DMS153 (cell line): ENCODE data around the gene PSMB3.
A peak's percentile ranks its signal among the peaks of the same experiment; 100 is the strongest.
"Not testable (repeated sequence)": the region's sequence is repeated elsewhere in the genome, so short reads cannot be mapped to it uniquely, and the experiment has no call there.

Experiments used
- DNase-seq: peaks from one replicate; lab custom pipeline; 2025; lab: John Stamatoyannopoulos, UW

PSMB3 gene

DNA sequence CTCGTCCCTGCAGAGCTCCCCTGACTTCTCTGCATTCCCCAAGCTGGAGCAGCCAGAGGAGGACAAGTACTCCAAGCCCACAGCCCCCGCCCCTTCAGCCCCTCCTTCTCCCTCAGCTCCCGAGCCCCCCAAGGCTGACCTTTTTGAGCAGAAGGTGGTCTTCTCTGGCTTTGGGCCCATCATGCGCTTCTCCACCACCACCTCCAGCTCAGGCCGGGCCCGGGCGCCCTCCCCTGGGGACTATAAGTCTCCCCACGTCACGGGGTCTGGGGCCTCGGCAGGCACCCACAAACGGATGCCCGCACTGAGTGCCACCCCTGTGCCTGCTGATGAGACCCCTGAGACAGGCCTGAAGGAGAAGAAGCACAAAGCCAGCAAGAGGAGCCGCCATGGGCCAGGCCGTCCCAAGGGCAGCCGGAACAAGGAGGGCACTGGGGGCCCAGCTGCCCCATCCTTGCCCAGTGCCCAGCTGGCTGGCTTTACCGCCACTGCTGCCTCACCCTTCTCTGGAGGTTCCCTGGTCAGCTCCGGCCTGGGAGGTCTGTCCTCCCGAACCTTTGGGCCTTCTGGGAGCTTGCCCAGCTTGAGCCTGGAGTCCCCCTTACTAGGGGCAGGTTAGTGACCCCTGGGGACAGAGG lies 36.1 kb upstream of the PSMB3 start:
- DNase-seq = no peak

DNA sequence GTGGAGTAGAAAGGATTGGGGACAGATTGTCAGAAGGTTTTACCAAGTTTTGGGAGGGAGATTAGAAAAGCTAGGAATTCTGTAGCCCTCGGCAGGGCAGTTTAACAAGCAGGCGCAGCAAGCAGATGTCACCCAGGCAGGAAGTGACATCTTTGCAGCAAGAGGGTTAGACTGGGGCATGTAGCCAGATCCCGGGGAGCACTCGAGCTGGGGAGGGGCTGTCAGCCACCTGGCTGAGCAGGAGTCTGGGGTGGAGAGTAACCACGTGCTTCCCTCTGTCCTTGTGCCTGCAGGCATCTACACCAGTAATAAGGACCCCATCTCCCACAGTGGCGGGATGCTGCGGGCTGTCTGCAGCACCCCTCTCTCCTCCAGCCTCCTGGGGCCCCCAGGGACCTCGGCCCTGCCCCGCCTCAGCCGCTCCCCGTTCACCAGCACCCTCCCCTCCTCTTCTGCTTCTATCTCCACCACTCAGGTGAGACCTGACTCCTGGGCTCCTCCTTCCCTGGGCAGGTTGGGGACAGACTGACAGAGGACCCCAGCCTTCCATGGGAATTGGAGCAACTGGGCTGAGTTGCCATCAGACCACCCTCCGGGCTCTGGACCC lies 35.3 kb upstream of the PSMB3 start:
- DNase-seq = no peak

DNA sequence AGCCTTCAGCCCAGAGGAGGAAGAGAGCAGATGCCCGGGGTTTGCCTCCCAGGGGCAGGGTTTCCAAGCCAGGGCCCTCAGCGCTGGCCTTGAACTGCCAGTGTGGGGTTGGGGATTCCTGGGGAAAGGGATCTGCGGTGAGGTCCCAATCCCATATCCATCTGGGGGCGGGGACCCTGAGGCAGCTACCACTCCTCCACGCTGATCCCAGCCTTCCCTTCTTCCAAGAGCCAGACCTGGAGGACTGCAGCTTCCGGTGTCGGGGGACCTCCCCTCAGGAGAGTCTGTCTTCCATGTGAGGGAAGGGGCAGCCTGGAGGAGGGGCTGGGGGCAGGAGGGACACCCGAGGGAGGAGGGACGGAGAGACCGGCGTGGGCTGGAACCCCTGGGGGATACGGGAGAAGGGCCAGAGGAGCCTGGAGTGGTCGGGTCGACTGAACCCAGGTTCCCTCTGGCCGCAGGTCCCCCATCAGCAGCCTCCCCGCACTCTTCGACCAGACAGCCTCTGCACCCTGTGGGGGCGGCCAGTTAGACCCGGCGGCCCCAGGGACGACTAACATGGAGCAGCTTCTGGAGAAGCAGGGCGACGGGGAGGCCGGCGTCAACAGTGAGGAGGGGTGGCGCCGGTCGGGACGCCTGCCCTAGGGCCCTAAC lies 33.1 kb upstream of the PSMB3 start:
- no peak for DNase-seq

- no peak for DNase-seq
Measured at GRCh38 chr17:38719943-38720641, 32.4 kb upstream of the PSMB3 start.

- no peak for DNase-seq
Measured at GRCh38 chr17:38720941-38721340, 31.6 kb upstream of the PSMB3 start.

GRCh38 chr17:38721802-38722201 lies 30.7 kb upstream of the PSMB3 start:
- no peak for DNase-seq

GRCh38 chr17:38724337-38724988 lies 28.1 kb upstream of the PSMB3 start:
- peak; percentile 79 for DNase-seq

- DNase-seq = no peak
Measured at GRCh38 chr17:38725066-38725465, 27.5 kb upstream of the PSMB3 start.

- not testable (repeated sequence) for DNase-seq
Measured at GRCh38 chr17:38726145-38726544, 26.4 kb upstream of the PSMB3 start.

DNA sequence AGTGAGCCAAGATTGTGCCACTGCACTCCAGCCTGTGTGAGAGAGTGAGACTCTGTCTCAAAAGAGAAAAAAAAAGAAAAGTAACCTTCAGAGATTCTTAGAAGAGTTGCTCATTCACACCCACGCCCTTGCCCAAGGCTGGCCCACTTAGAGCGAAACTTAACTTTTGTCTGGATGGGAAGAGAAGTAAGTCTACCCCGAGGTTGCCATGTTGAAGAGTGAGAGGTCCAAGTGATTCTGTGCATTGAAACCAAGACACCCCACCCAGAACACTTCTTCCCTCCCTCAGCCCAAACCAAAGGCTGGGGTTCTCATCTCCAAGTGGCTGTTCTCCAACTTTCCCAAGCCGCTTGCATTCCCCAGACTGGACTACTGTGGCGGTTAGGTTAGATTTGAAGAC lies 24.8 kb upstream of the PSMB3 start:
- DNase-seq = no peak

DNA sequence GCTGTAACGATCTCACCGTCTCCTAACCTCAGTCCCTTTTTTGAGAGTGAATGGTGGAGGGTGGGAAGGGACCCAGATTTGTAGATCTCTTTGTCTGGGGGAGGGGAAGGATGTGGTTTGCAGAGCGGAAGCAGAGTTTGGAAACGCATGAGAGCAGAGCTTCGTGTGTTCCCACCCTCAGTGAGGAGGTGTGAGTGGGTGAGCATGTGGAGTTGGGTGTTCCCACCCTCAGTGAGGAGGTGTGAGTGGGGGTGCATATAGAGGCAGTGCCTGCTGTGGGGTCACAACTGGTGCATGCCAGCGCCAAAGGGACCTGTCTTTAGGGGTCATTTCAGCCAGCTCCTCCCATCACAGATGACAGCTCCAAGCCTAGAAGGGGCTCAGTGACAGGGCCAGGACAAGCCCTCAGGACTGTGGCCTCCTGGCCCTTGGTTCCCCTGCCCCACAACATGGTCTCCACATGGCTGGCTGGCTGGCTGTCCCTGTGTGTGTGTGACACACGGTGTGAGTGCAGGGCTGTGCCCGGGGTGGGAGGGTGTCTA lies 24.2 kb upstream of the PSMB3 start:
- DNase-seq = no peak

DNA sequence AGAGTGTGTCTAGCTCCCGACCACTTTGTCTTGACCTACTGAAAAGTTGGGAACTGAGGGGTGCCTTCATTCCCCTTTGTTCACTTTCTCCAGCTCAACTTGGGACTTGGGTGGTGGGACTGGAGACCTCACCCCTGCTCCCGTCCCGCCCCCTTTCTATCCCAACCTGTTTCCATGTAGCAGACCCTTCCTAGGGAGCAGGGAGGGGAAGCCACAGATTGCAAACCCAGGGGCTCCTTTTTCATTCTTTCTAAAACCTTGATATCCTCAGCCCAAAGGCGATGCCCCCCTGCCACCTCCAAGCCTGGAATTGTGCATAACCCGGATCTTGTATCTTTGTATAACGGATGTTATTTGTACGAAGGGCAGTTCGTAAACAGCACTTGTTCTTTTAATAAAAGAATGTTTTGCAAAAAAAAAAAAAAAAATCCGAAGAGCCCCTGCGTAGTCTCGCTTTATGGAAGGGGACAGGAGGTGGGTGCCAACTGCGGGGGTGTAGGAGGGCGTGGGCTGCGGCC lies 23.1 kb upstream of the PSMB3 start:
- DNase-seq = no peak

GRCh38 chr17:38729886-38730525 lies 22.5 kb upstream of the PSMB3 start, which contains the start of gene CISD3:
CISD3 (plus strand) TSS chr17:38730341; CDS start chr17:38730359, 18 bp downstream.
- peak; percentile 66 for DNase-seq

- DNase-seq = peak; percentile 61
Measured at GRCh38 chr17:38730526-38731379, 21.8 kb upstream of the PSMB3 start.

DNA sequence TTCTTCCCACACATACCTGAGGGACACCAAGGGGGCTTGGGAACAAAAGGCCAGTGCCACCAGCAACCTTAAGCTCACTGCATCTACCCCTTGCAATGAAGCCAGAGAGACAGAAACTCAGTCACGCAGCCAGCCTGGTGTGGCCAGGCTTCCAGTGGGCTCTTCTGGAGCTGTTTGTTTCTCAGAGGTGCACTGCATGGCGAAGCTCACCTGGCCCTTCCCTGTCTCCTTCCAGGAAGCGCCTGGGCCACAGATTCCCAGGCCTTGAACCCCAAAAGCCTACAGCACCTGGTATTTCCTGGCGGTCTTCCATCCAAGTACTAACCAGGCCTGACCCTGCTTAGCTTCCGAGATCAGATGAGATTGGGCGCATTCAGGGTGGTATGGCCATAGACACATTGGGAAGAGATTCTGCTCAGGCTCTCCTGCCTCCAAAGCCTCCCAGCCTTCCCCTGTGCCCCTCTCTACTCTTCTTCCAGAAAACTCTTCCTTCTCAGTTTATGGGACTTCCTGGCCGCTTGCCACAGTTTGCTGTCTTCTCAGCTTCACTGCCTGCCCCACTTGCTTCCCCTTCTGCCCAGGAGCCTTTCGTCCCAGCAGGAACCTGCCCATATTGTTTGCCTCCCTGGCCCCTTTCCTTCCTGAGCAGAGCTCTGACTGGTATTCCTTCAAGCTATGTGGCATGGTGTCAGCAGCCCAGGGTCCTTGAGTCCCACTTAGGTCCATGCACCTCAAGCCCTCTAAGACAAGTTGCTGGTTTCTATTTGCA lies 20.8 kb upstream of the PSMB3 start:
- DNase-seq = no peak

DNA sequence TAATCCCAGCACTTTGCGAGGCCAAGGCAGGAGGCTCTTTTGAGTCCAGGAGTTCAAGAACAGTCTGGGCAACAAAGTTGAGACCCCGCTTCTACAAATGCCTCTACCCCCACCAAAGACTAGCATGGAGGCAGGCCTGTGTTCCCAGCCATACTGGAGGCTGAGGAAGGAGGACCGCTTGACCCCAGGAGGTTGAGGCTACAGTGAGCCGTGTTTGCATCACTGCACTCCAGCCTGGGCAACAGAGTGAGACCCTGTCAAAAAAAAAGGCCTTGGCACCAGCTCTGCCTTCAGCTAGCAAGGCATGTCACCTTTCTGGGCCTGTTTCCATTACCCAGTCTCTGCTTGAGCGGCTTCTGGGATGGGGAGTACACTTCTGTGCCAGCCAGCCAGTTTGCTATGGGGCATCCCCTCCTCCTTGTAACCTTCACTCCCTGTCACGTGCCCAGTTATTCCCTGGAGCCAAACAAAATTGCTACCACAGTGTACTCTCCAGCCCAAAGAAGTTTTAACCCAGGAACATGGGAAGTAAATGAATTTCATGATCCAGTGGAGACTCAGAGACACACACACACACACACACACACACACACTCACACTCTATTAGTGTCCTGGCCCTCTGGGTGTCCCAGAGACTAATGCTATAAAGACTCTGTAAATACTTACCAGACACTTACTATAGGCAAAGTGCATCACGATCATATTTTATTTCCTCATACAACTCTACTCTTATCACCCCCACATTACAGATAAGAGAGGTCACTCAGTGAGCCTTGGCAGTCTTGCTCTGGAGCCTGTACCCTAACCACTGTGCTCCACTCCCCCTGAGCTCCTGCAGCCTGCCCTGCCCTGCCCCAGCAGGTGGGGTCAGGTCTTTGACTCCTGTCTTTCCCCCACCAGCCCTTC lies 19.9 kb upstream of the PSMB3 start:
- DNase-seq = no peak

DNA sequence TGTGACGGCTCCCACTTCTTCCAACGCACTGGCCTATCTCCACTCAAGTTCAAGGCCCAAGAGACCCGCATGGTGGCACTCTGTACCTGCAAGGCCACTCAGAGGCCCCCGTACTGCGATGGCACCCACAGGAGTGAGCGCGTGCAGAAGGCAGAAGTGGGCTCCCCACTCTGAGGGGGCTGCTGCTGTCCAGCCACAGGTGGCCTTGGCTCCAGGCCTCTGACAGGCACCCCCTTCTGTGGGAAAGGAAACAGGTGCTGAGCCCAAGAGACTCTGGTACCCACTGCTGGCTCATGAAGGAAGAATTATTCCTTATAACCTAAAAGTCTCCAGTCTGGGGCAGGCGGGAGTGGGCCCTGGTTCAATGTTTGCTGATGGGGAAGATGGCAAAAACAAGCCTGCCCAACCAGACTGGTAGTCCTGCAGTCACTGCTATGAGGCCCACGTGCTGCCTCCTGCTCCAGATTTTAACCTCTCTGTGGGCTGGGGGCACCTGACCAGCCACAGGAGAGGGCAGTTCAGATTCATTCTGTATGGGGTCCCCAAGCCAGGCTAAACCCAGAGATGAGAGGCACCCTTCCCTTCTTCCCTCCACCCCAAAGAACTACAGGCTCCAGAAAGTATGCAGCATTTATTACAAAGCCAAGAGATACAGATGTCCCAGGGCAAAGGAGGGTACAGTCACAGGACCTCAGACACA lies 19.1 kb upstream of the PSMB3 start:
- DNase-seq = no peak
